ENCODE results near the gene DENND1B.
"Not testable (repeated sequence)": the region's sequence is repeated elsewhere in the genome, so short reads cannot be mapped to it uniquely, and the experiment has no call there.

Gene DENND1B

GRCh38 chr1:197510691-197511378 is 264.4 kb downstream of the DENND1B start:
- TF ChIP-seq CTCF (IDR thresholded peaks at IDR 0.05; ENCODE audit: control insufficient read depth, extremely low read depth, insufficient read depth) = no peak
- DNase-seq (ENCODE audit: low read depth) = no peak
- no peak overlapping the region for H3K4me3 ChIP-seq (ENCODE audit: low read depth, low read length)

GRCh38 chr1:197496722-197497121 is 278.6 kb downstream of the DENND1B start:
- H3K4me3 ChIP-seq (ENCODE audit: low read depth, low read length) = no peak overlapping the region
- DNase-seq (ENCODE audit: low read depth) = no peak
- no peak for TF ChIP-seq CTCF (IDR thresholded peaks at IDR 0.05; ENCODE audit: control insufficient read depth, extremely low read depth, insufficient read depth)

- H3K4me3 ChIP-seq (ENCODE audit: low read depth, low read length); DNase-seq (ENCODE audit: low read depth): not testable (repeated sequence)
These were observed 283.8 kb downstream of the DENND1B start for GRCh38 chr1:197491505-197491904.

GRCh38 chr1:197486946-197487345 is 288.3 kb downstream of the DENND1B start:
- no peak overlapping the region for H3K4me3 ChIP-seq (ENCODE audit: low read depth, low read length)
- no peak for DNase-seq (ENCODE audit: low read depth)
- TF ChIP-seq CTCF (IDR thresholded peaks at IDR 0.05; ENCODE audit: control insufficient read depth, extremely low read depth, insufficient read depth) = no peak

GRCh38 chr1:197485790-197486189 is 289.5 kb downstream of the DENND1B start:
- H3K4me3 ChIP-seq (ENCODE audit: low read depth, low read length) = no peak overlapping the region
- TF ChIP-seq CTCF (IDR thresholded peaks at IDR 0.05; ENCODE audit: control insufficient read depth, extremely low read depth, insufficient read depth) = no peak
- DNase-seq (ENCODE audit: low read depth) = no peak

GRCh38 chr1:197481101-197481500 is 294.2 kb downstream of the DENND1B start:
- DNase-seq (ENCODE audit: low read depth) = no peak
- H3K4me3 ChIP-seq (ENCODE audit: low read depth, low read length) = no peak overlapping the region
- TF ChIP-seq CTCF (IDR thresholded peaks at IDR 0.05; ENCODE audit: control insufficient read depth, extremely low read depth, insufficient read depth) = no peak

- H3K4me3 ChIP-seq (ENCODE audit: low read depth, low read length) = no peak overlapping the region
- TF ChIP-seq CTCF (IDR thresholded peaks at IDR 0.05; ENCODE audit: control insufficient read depth, extremely low read depth, insufficient read depth) = no peak
- DNase-seq (ENCODE audit: low read depth) = no peak
These were observed 294.8 kb downstream of the DENND1B start for GRCh38 chr1:197480446-197480845.
